Activated CD8-positive, alpha-beta memory T cell treated with anti-CD3 and anti-CD28 coated beads for 24 hours (primary cell): ENCODE data around the gene CKMT2.
A peak's percentile ranks its signal among the peaks of the same experiment; 100 is the strongest.

Source experiments
- DNase-seq: peaks from one replicate; pipeline ENCODE4 v3.0.0-alpha.2; 2020

The CKMT2 gene

DNA sequence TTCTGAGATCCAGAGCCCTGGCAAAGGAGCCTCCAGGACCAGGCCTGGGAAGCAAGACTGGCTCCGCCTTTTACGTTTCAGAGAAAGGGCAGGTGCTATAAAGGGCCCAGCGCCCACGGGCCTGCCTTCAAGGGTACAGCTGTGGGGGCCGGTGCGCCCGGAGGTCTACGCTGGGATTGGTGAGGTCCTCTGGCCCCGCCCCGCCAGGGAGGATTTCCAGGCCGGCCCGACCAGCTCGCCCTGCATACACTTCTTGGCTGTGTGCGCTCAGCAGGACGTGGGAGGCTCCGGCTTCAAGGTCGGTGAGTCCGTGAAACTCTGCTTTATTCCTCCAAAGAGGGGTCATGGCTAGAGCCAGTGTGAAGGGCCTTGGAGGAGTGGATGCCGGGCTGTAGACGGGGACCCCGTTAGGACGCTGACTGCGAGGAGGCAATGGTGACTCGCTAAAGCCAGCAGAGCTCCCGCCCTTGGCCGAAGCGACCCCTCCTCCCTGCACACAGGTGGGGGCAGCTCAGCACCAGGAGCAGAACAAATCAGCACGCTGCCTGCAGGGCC, at the start of gene CKMT2:
Gene CKMT2 (plus strand): TSS at position 243 of the 555 bp plus-strand sequence. CDS start 17,811 bp downstream, outside the sequence.
- no peak for DNase-seq

DNA sequence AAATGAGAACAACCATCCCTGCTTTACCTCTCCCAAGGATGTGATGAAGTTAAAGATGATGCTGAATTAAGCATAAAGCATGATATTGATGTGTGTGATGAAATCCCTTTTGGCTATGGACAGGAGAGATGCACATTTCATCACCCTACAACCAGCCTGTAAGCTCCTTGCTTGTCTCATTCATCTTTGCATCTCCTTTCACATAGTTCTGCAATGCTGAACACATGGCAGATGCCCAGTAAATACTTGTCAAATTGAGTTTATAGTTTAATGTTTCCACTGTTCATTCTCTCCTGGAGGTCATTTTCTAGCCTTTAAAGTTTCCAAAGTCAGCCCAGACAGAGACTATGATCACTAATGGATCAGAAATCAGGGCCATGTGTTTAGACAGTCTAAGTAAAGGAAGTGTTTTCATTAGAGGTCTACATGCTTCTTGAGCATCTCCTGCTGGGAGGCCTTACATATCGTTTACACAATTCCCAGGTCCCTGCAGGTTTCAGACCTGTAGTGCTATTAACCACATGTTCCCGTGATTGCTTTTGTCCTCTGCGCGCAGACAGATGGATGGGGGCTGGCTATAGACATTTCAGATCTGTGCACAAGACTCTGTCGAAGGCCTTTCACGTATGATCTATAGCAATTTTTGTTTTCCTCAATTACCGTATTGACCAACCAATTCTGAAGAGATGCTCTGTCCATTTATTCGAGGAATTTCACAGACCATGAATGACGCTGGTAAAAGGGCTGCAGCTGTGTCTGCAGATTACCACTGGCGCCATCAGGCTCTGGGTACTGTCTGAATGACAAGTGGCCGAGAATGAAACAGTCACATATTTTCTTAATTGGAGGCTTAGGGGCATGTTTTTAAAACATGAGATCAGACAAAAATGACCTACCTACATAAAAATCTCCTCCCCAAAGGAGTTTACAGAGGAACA, 49.0 kb upstream of the CKMT2 start:
- DNase-seq = no peak

- DNase-seq = no peak
These were observed 48.4 kb upstream of the CKMT2 start for GRCh38 chr5:81184749-81185110.

DNA sequence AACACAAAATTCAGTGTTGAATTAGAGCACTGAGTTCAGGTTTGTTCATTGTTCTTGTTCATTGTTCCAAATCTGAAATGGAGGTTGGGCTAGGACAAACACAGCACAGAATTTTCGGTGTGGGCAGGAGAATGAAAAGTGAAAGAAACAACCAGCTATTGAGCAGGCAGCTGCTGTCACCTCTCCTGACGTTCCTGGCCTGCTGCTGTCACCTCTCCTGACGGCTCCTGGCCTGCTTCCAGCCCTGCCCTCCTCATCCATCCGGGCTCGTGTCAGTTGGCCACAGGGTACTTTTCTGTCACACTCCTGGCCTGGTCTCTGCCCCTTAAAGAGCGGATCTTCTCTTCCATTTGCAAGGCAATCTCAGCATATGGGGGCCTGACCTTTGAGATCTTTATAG, 45.2 kb upstream of the CKMT2 start:
- no peak for DNase-seq

- DNase-seq = no peak
These were observed 44.2 kb upstream of the CKMT2 start for GRCh38 chr5:81188962-81189361.

DNA sequence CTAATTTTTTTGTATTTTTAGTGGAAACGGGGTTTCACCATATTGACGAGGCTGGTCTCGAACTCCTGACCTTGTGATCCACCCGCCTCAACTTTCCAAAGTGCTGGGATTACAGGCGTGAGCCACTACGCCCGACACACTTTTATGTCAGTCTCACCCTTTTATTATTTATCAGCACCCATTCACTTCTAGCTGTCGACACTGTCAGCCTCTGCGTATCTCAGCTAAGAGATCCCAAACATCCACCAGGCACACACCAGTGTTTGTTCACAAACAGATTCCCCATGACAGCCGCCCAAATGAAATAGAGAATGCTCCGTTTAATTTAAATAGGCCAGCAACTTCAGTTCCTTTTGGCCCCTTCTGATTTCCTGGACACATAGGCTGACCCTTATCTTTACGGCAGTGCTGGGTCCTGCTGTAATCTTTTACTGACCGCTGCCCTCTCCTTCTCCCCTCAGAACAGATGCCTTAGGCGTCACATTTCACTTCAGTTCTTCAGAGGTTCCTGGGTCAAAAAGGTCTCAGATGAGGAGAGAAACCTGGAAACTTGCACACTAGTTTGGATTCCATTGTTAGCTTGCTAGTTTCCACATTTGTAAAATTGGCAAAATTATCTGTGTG, 43.1 kb upstream of the CKMT2 start:
- DNase-seq = no peak

- no peak for DNase-seq
These were observed 41.3 kb upstream of the CKMT2 start for GRCh38 chr5:81191726-81192372.

DNA sequence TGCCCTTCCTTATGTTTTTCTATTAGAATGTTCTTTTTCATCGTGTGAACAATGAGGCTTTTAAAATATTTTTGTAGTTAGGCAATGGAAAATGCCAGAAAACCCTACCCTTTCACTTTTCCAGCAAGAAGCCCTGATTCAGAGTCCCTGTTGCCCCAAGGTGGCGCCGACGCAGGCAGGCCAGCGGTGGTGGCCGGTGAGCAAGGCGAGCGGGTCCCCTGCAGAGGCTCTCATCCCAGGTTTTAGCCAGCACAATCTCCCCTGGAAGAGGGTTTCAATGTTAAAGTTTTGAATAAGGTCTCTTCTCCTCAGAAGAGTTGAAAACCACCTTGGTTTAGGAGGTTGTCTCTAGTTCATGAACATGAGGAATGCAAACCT, 40.8 kb upstream of the CKMT2 start:
- DNase-seq = no peak

DNA sequence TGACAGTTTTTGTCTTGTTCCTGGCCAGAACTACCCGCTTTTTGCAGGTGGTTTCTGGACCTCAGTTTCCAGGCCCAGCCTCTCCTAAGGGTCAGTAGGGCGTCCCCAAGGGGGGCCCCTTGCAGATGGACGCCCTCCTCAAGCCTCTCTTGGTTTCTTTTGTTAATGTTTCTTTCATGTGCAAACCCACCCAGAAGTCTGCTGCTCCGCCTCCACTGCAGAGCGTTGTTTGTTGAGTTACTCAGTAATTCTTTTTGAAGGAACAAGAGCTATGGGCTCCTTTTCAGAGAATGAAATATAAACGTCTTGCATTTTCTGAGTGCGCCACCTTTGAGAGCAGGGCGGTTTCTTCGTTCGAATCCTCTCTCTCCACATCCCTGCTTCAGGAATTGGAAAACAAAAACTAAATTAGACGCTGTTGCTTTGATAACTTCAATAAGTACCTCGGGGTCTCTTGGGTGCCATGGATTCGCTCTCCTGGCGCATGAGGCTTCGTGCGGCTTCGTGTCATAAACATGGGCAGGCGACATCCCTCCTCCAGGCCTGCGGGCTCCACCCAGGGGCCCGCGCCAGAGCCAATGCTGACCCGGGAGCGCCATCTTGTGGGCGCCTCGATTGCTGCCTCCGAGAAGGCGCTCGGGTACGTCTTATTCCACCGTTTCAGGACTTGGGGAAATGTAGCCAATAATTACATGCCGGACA, 38.3 kb upstream of the CKMT2 start:
- DNase-seq = peak; percentile 94

GRCh38 chr5:81195335-81195929, 37.7 kb upstream of the CKMT2 start:
- no peak for DNase-seq

- DNase-seq = no peak
These were observed 30.5 kb upstream of the CKMT2 start for GRCh38 chr5:81202655-81203054.

DNA sequence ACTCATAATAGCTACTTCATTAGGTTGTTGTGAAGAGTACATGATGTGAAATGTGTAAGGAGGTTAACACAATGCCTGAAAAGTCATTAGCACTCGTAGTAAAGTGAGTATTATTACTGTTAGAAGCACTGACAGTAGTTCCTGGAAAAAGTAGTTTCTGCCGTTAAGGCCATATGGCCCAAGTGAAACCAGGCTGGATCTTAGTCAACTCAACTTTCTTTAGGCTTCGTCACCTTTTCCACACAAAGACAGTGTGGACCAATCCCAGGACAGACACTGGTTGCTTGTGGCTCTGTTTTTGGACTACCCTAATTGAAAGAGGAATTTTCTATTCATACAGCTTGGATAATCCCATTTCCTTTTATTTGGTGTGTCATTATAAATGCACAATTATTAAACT, 29.4 kb upstream of the CKMT2 start:
- DNase-seq = no peak

GRCh38 chr5:81204205-81204604, 28.9 kb upstream of the CKMT2 start:
- DNase-seq = no peak

GRCh38 chr5:81205058-81205457, 28.1 kb upstream of the CKMT2 start:
- no peak for DNase-seq

GRCh38 chr5:81207009-81207408, 26.1 kb upstream of the CKMT2 start:
- no peak for DNase-seq

DNA sequence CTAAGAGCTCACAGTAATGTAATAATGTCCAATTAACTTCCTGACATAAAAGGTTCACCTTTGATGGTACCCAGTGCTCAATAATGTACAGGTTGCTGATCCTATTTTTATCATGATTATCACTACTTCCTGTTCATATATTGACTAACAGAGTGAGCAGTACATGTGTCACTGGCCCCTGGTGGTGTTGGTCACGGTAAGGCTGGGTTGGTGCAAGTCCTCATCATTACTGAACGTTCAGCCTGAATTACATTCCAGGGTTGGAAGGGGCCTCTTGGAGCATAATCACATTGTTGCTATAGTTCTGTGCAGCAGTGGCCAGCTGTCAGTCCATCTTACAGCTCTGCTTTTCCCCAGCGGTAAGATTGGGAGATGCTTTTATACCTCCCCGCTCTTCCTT, 24.2 kb upstream of the CKMT2 start:
- no peak for DNase-seq

- DNase-seq = no peak
These were observed 23.7 kb upstream of the CKMT2 start for GRCh38 chr5:81209386-81209785.

- DNase-seq = no peak
These were observed 23.1 kb upstream of the CKMT2 start for GRCh38 chr5:81209869-81210493.

GRCh38 chr5:81212211-81212751, 20.8 kb upstream of the CKMT2 start:
- DNase-seq = no peak

DNA sequence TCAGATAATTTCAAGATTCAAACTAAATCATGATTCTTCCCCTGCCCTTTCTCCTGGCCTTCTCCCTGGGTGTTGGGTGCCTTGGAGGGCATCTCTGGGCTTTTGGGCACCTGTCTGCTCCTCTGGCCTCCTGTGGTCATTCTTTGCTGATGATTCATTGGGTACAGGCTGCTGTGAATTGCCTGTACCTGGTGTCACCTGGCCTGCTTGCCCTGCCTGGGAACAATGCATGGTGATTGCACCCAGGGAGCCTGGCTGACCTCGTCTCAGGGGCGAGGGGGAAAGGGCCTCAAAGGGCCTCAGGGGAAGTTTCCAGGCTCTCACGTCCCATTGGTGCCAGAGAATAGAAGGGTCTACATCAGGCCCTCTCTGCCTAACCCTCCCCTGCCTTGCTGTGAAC, 20.1 kb upstream of the CKMT2 start:
- no peak for DNase-seq

GRCh38 chr5:81214848-81215247, 18.3 kb upstream of the CKMT2 start:
- no peak for DNase-seq

- no peak for DNase-seq
These were observed 17.0 kb upstream of the CKMT2 start for GRCh38 chr5:81216152-81216551.
